GF-D8 (cell line): ENCODE data around the gene WDR74.
"Not testable (repeated sequence)": the region's sequence is repeated elsewhere in the genome, so short reads cannot be mapped to it uniquely, and the experiment has no call there.

Experiments
- DNase-seq: peaks from one replicate; lab custom pipeline; 2025; lab: John Stamatoyannopoulos, UW

Gene WDR74

GRCh38 chr11:62860835-62861563 is 21.6 kb upstream of the WDR74 start:
- no peak for DNase-seq

GRCh38 chr11:62859281-62859703 is 19.9 kb upstream of the WDR74 start:
- not testable (repeated sequence) for DNase-seq

DNA sequence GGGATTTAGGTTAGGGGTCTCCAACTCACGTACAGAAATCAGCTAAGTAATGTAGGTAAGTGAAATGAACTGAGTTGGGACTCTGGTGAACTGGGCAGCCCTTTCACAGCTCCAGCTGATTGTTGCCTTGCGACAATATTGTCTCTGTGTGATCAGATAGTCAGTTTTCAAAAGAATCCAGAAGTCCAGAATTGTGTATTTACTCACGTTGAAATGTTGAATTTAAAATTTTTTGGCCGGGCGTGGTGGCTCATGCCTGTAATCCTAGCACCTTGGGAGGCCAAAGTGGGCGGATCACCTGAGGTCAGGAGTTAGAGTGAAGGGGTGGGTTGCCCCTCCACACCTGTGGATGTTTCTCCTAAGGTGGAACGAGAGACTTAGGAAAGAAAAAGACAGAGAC is 18.8 kb upstream of the WDR74 start:
- DNase-seq: no peak

DNA sequence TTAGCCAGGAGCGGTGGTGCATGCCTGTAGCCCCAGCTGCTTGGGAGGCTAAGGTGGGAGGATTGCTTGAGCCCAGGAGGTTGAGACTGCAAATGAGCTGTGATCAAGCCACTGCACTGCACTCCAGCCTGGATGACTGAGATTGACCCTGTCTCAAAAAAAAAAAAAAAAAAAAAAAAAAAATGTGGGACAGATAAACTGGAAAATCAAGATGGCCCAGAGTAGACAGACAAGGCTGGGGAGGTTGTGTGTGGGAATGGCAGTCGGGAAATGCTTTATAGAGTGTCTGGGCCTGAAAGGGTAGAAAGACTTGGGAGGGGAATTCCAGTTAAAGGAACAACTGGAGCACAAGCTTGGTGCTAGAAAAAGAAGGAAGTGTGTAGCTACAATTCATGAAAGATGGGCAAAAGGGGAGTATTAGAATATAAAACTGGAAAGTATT is 18.2 kb upstream of the WDR74 start:
- no peak for DNase-seq

DNA sequence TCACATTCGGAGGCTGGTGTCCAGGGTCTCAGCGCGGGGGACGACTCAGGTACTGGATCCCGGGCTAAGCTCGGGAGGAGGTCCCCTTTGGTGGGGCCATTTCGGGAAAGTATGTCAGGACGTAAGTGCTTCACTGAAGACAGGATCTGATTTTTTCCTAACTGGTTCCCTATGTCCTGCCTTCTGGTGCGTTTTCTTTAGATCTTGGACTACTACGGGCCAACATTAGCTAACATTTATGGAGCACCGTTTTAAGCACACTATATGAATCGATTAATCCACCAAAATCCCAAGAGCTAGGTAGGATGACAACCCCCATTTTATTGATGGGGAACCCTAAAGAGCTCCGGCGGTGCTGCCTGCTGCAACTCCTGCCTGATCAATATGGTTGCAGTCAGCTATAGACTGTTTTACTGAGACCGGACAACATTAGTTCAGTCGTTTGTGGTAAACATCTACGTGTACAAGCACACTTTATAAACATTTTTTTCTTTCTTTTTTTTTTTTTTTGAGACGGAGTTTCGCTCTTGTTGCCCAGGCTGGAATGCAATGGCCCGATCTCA is 17.0 kb upstream of the WDR74 start:
- no peak for DNase-seq

- DNase-seq: peak; percentile 95
Observed at GRCh38 chr11:62855571-62856332, 16.4 kb upstream of the WDR74 start.

GRCh38 chr11:62854825-62855570 is 15.6 kb upstream of the WDR74 start:
- no peak for DNase-seq

DNA sequence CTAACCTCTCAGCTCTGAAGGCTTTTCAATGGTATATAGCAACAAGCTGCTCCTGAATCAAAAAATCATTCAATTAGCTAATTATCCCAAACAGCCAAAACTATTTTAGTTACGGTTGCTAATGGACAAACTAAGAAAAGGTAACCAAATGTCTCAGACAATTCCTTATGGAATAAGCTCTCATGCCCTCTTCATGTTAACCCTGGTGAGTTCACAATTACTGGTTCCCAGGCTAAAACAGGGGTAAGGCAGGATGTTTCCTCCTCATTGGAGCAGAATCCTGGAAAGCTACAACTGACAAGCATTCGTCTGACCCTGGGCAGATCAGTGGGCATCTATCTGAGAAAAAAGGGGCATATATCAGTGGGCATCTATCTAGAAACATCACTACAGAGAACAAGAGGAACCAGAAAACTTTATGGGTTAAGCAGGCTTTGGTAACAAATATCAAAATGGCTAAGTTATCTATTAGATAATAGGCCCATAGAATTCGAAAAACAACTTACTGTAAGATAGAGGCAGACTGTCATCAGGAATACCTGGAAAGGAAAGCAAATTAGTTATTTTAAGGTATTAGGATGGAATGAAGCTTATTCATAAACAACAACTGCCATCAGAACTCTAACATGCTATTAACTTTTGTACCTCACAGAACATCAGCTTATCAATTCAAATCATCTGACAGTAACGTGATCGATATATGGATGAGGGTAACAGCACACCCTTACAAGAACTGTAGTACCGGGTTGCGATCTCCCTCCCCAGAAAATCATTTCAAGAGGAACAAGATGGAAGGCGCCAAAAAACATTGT is 14.8 kb upstream of the WDR74 start:
- no peak for DNase-seq

GRCh38 chr11:62853279-62853965 is 14.0 kb upstream of the WDR74 start:
- no peak for DNase-seq

DNA sequence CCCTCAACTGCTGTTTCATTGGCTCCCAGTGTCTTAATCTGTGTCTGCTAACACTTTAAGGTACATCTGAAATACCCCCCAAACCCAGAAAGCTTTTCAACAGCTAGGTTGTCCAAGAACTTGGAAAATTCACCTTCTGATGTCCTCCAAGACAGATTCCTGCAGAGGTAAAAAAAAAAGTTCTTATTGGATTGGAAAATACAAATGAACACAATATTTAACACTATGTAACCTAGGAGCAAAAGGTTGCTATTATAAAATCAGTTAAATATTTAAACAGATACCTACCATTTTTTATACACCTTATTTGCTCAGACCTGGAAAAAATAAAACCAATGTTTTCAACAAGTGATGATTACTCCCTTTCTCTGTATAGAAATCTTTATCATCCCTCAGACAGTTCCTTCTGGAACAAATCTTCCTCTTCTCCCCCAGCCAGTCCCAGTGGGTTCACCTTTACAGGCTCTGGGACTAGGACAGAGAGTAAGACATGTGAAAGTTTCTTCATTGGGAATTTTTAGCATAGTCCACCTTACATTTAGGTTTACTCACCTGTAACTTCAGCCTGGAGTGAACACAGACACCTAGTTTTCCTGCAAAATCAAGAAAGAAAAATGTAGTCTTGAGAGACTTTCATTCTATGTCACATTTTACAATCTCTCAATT is 13.3 kb upstream of the WDR74 start:
- no peak for DNase-seq

- no peak for DNase-seq
Observed at GRCh38 chr11:62851807-62852522, 12.6 kb upstream of the WDR74 start.

DNA sequence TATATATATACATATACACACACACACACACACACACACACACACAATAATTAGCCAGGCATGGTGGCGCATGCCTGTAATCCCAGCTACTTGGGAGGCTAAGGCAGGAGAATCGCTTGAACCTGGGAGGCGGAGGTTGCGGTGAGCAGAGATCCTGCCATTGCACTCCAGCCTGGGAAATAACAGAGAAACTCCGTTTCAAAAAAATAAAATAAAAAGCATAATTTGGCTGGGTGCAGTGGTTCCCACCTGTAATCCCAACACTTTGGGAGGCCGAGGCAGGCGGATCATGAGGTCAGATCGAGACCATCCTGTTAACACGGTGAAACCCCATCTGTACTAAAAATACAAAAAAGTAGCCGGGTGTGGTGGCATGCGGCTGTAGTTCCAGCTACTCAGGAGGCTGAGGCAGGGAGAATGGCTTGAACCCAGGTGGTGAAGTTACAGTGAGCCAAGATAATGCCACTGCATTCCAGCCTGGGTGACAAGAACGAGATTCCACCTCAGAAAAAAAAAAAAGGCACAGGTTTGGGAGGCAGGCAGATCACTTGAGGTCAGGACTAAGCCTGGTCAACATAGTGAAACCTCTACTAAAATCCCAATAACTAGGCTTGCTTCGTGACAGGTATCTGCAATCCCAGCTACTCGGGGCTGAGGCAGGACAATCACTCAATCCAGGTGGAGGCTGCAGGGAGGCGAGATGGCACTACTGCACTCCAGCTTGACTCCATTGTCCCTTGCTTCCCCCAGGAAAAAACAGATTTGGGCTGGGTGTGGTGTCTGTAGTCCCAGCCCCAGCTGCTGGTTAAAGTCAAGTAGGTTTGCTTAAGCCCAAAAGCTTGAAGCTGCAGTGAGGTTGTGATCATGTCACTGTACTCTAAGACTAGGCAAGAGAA is 11.8 kb upstream of the WDR74 start:
- DNase-seq: no peak

- DNase-seq: no peak
Observed at GRCh38 chr11:62847767-62848314, 8.5 kb upstream of the WDR74 start.

GRCh38 chr11:62846177-62846576 is 6.8 kb upstream of the WDR74 start:
- DNase-seq: no peak

DNA sequence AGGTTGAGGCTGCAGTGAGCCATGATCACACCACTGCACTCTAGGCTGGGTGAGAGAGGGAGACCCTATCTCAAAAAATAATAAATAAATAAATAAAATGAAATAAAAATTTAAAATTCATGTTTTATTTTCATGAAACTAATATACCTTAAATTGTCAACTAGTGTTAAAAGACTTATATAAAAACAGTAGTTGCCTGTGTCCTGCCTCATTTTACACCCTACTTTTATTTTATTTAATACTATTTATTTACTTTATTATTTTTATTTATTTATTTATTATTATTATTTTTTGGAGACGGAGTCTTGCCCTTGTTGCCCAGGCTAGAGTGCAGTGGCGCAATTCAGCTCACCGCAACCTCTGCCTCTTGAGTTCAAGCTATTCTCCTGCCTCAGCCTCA is 4.8 kb upstream of the WDR74 start:
- no peak for DNase-seq

GRCh38 chr11:62843466-62843865 is 4.1 kb upstream of the WDR74 start:
- no peak for DNase-seq

GRCh38 chr11:62842891-62843290 is 3.5 kb upstream of the WDR74 start:
- DNase-seq: not testable (repeated sequence)

DNA sequence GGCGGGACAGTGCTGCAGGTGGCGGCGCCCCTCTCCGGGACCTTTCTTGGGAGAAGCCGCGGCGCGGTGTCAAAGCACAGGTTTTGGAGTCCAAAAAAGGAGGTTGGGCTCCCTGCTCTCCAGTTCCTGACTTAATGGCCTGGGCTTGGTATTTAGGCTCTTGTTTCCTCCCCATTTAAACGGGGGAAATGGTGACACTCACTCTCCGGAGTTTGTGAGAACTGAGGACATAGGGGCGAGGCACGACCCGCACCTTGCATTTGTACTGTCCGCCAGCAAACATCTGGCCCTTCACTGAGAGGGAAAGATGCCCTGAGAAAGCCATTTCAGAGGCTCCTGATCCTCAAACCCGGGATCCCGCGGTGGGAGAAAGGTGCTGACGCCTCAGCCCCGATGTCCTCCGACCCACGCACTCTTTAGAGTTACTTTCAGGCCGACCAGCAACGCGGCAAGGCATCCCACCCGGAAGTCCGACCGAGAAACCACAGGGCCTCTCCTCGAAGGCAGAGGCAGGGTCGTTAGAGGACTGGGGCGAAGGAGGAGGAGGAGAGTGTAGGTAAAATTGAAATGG is 2.9 kb upstream of the WDR74 start:
- DNase-seq: no peak
